ENCODE data around the gene TECPR2. TPM values are rescaled to one million over a fixed set of nuclear protein-coding genes. Genes with fewer than 3 reads are reported as not detected.

Gene TECPR2
- total and polyA plus RNA-seq, 2 of the 13 experiments (the other 11 are each of a cell fraction or from before 2014, with no cell fraction given): 3.5 to 5.7 TPM

GRCh38 chr14:102545461-102546265 is 182.9 kb downstream of the TECPR2 start (continued):
- TF ChIP-seq PRDM4 (CRISPR knock-in tag; IDR thresholded peaks at IDR 0.05; ENCODE audit: borderline replicate concordance) (peak; percentile 67; the same call in 1 of the 2 replicates), ZNF407 (CRISPR knock-in tag; IDR thresholded peaks at IDR 0.05; ENCODE audit: not compliant biosample characterization) (no peak), ZEB1 (IDR thresholded peaks at IDR 0.05; ENCODE audit: insufficient replicate concordance, low read depth) (no peak), ZBTB20 (CRISPR knock-in tag; IDR thresholded peaks at IDR 0.05; ENCODE audit: borderline replicate concordance, low read depth) (no peak), ZNF205 (CRISPR knock-in tag; IDR thresholded peaks at IDR 0.05) (peak; percentile 73; the same call in 1 of the 2 replicates), HNRNPL (IDR thresholded peaks at IDR 0.05; ENCODE audit: low read depth, low read length) (0 out of 2 replicates have a peak, but pooled peaks have one; percentile 14), ZNF616 (CRISPR knock-in tag; IDR thresholded peaks at IDR 0.05; ENCODE audit: low read depth) (no peak), ZNF317 (CRISPR knock-in tag; IDR thresholded peaks at IDR 0.05) (peak; percentile 58; the same call in 1 of the 2 replicates), ZNF180 (CRISPR knock-in tag; IDR thresholded peaks at IDR 0.05; ENCODE audit: borderline replicate concordance, low read depth) (no peak), FOSL1 (CRISPR knock-in tag; IDR thresholded peaks at IDR 0.05; ENCODE audit: borderline replicate concordance) (no peak), MYNN (CRISPR knock-in tag; IDR thresholded peaks at IDR 0.05; ENCODE audit: low read depth) (0 out of 2 replicates have a peak, but pooled peaks have one; percentile 57), TMF1 (CRISPR knock-in tag; IDR thresholded peaks at IDR 0.05; ENCODE audit: low read depth) (no peak), HMG20A (CRISPR knock-in tag; IDR thresholded peaks at IDR 0.05; ENCODE audit: borderline replicate concordance) (no peak), ZNF674 (CRISPR knock-in tag; IDR thresholded peaks at IDR 0.05; ENCODE audit: low read depth) (no peak), KDM5A (IDR thresholded peaks at IDR 0.05; ENCODE audit: borderline replicate concordance, low read length) (0 out of 2 replicates have a peak, but pooled peaks have one; percentile 27), SSRP1 (CRISPR knock-in tag; IDR thresholded peaks at IDR 0.05) (no peak), ESRRA (CRISPR knock-in tag; IDR thresholded peaks at IDR 0.05; ENCODE audit: low read depth) (no peak; the same call in 1 of the 2 replicates), SNAPC5 (CRISPR knock-in tag; IDR thresholded peaks at IDR 0.05; ENCODE audit: borderline replicate concordance) (no peak)
